GM10266 (cell line): Measurements from ENCODE around the gene RXRB.
"Not testable (repeated sequence)": the region's sequence is repeated elsewhere in the genome, so short reads cannot be mapped to it uniquely, and the experiment has no call there.

Experiments
- DNase-seq: peaks from one replicate; pipeline ENCODE4 v3.0.0; 2012; ENCODE audit errors: extremely low spot score
- CTCF ChIP-seq: IDR thresholded peaks from 2 replicates; pipeline ENCODE4 v1.5.1; 2012; ENCODE audit warnings: mild to moderate bottlenecking, low read depth; ENCODE audit not compliant: control insufficient read depth, insufficient read depth; ENCODE audit errors: missing control alignments

The RXRB gene

GRCh38 chr6:33241968-33242367 lies 41.5 kb upstream of the RXRB start:
- no peak for TF ChIP-seq CTCF
- no peak for DNase-seq

- TF ChIP-seq CTCF, result no peak
- DNase-seq, result no peak
Observed at GRCh38 chr6:33237741-33238140, 37.3 kb upstream of the RXRB start.

- no peak for DNase-seq
- TF ChIP-seq CTCF, result no peak
Observed at GRCh38 chr6:33236852-33237251, 36.4 kb upstream of the RXRB start.

GRCh38 chr6:33236328-33236727 lies 35.9 kb upstream of the RXRB start:
- no peak for TF ChIP-seq CTCF
- DNase-seq, result no peak

- no peak for TF ChIP-seq CTCF
Observed at GRCh38 chr6:33235221-33235634, 34.8 kb upstream of the RXRB start.

GRCh38 chr6:33226503-33227120 lies 26.1 kb upstream of the RXRB start:
- not testable (repeated sequence) for DNase-seq

More at GRCh38 chr6:33235221-33235634, 34.8 kb upstream of the RXRB start:
- DNase-seq, result no peak

GRCh38 chr6:33217681-33218080 lies 17.2 kb upstream of the RXRB start:
- DNase-seq, result no peak
- no peak for TF ChIP-seq CTCF

GRCh38 chr6:33217246-33217645 lies 16.8 kb upstream of the RXRB start:
- TF ChIP-seq CTCF, result no peak
- no peak for DNase-seq
